Measurements from ENCODE around the gene DISC1.

DISC1 gene

GRCh38 chr1:231879296-231879695 lies 252.7 kb downstream of the DISC1 start:
- Histone ChIP-seq H3K9me3 (ENCODE audit: insufficient read depth, low read length) (no peaks in the 10 kb centered on the region), H3K4me1 (ENCODE audit: low read length) (no peaks in the 10 kb centered on the region), H3K4me3 (ENCODE audit: low read length) (no peak overlapping the region), H3K4me2 (ENCODE audit: low read length) (no peak overlapping the region), H3K36me3 (replicated peaks; ENCODE audit: low read depth, low read length) (no peaks in the 10 kb centered on the region), H4K20me1 (ENCODE audit: insufficient read depth, low read length) (no peaks in the 10 kb centered on the region), H3K79me2 (ENCODE audit: low read length) (no peaks in the 10 kb centered on the region), H3K27ac (ENCODE audit: low read length) (no peak overlapping the region), H3K27me3 (ENCODE audit: low read depth, low read length) (peaks cover 13% of the 10 kb centered on the region), H3K9ac (ENCODE audit: low read length) (no peak overlapping the region), H2AFZ (ENCODE audit: low read depth, low read length) (no peak overlapping the region)
- TF ChIP-seq, protein P1, sequence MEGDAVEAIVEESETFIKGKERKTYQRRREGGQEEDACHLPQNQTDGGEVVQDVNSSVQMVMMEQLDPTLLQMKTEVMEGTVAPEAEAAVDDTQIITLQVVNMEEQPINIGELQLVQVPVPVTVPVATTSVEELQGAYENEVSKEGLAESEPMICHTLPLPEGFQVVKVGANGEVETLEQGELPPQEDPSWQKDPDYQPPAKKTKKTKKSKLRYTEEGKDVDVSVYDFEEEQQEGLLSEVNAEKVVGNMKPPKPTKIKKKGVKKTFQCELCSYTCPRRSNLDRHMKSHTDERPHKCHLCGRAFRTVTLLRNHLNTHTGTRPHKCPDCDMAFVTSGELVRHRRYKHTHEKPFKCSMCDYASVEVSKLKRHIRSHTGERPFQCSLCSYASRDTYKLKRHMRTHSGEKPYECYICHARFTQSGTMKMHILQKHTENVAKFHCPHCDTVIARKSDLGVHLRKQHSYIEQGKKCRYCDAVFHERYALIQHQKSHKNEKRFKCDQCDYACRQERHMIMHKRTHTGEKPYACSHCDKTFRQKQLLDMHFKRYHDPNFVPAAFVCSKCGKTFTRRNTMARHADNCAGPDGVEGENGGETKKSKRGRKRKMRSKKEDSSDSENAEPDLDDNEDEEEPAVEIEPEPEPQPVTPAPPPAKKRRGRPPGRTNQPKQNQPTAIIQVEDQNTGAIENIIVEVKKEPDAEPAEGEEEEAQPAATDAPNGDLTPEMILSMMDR (IDR thresholded peaks at IDR 0.05; ENCODE audit: low read depth, low read length), result no peak
- TF ChIP-seq EZH2phosphoT487 (IDR thresholded peaks at IDR 0.05; ENCODE audit: low read depth), result no peak

- no peak overlapping the region for H3K4me2 ChIP-seq (ENCODE audit: low read length)
- H3K4me3 ChIP-seq (ENCODE audit: low read length), result no peak overlapping the region
- H3K79me2 ChIP-seq (ENCODE audit: low read length), result no peaks in the 10 kb centered on the region
- no peak overlapping the region for H3K27ac ChIP-seq (ENCODE audit: low read length)
- TF ChIP-seq, protein P1 (IDR thresholded peaks at IDR 0.05; ENCODE audit: low read depth, low read length), result no peak
- TF ChIP-seq EZH2phosphoT487 (IDR thresholded peaks at IDR 0.05; ENCODE audit: low read depth), result no peak
- no peaks in the 10 kb centered on the region for H3K4me1 ChIP-seq (ENCODE audit: low read length)
- H2AFZ ChIP-seq (ENCODE audit: low read depth, low read length), result no peak overlapping the region
- no peaks in the 10 kb centered on the region for H4K20me1 ChIP-seq (ENCODE audit: insufficient read depth, low read length)
- no peaks in the 10 kb centered on the region for H3K9me3 ChIP-seq (ENCODE audit: insufficient read depth, low read length)
- H3K36me3 ChIP-seq (replicated peaks; ENCODE audit: low read depth, low read length), result no peaks in the 10 kb centered on the region
- peaks cover 9% of the 10 kb centered on the region for H3K27me3 ChIP-seq (ENCODE audit: low read depth, low read length)
- H3K9ac ChIP-seq (ENCODE audit: low read length), result no peak overlapping the region
These were observed 255.7 kb downstream of the DISC1 start for GRCh38 chr1:231882333-231882732.

GRCh38 chr1:231882790-231883189 lies 256.2 kb downstream of the DISC1 start:
- H3K27me3 ChIP-seq (ENCODE audit: low read depth, low read length), result peaks cover 5% of the 10 kb centered on the region
- no peak overlapping the region for H3K9ac ChIP-seq (ENCODE audit: low read length)
- no peaks in the 10 kb centered on the region for H3K4me1 ChIP-seq (ENCODE audit: low read length)
- TF ChIP-seq EZH2phosphoT487 (IDR thresholded peaks at IDR 0.05; ENCODE audit: low read depth), result no peak
- TF ChIP-seq, protein P1 (IDR thresholded peaks at IDR 0.05; ENCODE audit: low read depth, low read length), result no peak
- no peak overlapping the region for H2AFZ ChIP-seq (ENCODE audit: low read depth, low read length)
- H3K79me2 ChIP-seq (ENCODE audit: low read length), result no peaks in the 10 kb centered on the region
- H3K9me3 ChIP-seq (ENCODE audit: insufficient read depth, low read length), result no peaks in the 10 kb centered on the region
- H3K4me2 ChIP-seq (ENCODE audit: low read length), result no peak overlapping the region
- H3K36me3 ChIP-seq (replicated peaks; ENCODE audit: low read depth, low read length), result no peaks in the 10 kb centered on the region
- H3K27ac ChIP-seq (ENCODE audit: low read length), result no peak overlapping the region
- H3K4me3 ChIP-seq (ENCODE audit: low read length), result no peak overlapping the region
- no peaks in the 10 kb centered on the region for H4K20me1 ChIP-seq (ENCODE audit: insufficient read depth, low read length)

DNA sequence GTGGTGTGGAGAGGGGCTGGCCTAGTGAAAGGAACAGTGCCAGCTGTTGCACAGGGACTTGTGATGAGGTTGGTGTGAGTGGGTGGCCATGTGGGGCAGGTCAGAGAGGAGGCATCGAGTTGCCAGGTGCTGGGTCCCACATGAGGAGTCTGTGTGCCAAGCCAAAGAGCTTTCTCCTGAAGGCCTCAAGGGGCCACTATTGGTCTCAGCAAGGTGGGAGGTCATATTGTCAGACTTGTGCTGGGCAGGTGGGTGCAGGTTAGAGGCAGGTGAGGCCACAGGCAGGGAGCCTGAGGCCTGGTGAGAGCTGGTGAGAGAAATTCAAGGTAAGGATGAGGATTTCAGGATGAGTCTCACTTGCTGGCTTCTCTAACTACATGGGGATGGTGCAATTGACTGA lies 256.8 kb downstream of the DISC1 start:
- no peaks in the 10 kb centered on the region for H3K79me2 ChIP-seq (ENCODE audit: low read length)
- H3K27ac ChIP-seq (ENCODE audit: low read length), result no peak overlapping the region
- no peak overlapping the region for H3K4me3 ChIP-seq (ENCODE audit: low read length)
- no peaks in the 10 kb centered on the region for H3K36me3 ChIP-seq (replicated peaks; ENCODE audit: low read depth, low read length)
- H2AFZ ChIP-seq (ENCODE audit: low read depth, low read length), result no peak overlapping the region
- H3K4me1 ChIP-seq (ENCODE audit: low read length), result no peaks in the 10 kb centered on the region
- no peak overlapping the region for H3K4me2 ChIP-seq (ENCODE audit: low read length)
- no peaks in the 10 kb centered on the region for H4K20me1 ChIP-seq (ENCODE audit: insufficient read depth, low read length)
- no peaks in the 10 kb centered on the region for H3K9me3 ChIP-seq (ENCODE audit: insufficient read depth, low read length)
- H3K27me3 ChIP-seq (ENCODE audit: low read depth, low read length), result peaks cover 5% of the 10 kb centered on the region
- H3K9ac ChIP-seq (ENCODE audit: low read length), result no peak overlapping the region
- no peak for TF ChIP-seq EZH2phosphoT487 (IDR thresholded peaks at IDR 0.05; ENCODE audit: low read depth)
- TF ChIP-seq, protein P1 (IDR thresholded peaks at IDR 0.05; ENCODE audit: low read depth, low read length), result 0 out of 2 replicates have a peak, but pooled peaks have one; percentile 6
